Activated CD4-positive, CD25-positive, alpha-beta regulatory T cell (primary cell): ENCODE measurements around the gene PTPN7.
A peak's percentile ranks its signal among the peaks of the same experiment; 100 is the strongest.
"Not testable (repeated sequence)": the region's sequence is repeated elsewhere in the genome, so short reads cannot be mapped to it uniquely, and the experiment has no call there.

ENCODE experiments used
- DNase-seq, 4 experiments: peaks; one replicate each; lab custom pipeline; 2025; lab: John Stamatoyannopoulos, UW

The PTPN7 gene

DNA sequence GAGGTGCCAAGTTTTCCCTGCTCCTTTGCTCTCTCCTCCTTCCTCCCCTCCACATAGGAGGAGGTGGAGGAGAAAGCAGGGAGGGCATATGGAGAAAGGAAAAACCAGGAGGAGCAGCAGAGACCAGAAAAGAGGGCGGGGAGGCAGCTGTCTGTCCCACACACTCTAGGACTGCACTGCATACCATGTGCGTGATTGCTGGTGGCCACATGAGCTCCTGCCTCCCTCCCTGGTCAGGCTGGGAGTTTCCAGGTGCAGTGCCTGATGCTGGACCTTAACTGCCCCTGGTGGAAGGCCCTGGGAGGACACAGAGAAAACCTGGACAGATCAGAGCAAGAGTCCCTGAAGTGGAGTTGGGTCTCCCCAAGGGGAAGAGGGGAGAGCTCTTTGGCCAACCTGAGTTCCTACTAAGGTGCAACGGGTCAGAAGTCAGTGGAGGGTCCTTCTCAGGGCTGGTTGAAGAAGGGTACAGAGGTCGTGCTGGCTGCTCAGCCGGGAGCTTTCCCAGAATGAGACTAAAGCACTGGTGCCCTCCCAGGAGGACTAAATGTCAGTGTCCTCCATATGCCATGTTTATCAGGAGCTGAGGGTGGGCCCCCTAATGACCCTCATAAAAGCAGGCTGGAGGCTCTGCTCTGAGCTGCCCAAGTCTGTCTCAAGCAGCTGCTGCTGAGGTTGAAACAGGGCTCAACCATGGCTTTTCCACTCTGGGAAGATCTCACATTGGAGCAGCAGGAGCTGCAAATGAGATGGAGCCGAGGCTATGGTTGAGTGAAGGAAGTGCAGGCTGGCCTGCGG, 29.7 kb upstream of the PTPN7 start:
- DNase-seq: no peak

DNA sequence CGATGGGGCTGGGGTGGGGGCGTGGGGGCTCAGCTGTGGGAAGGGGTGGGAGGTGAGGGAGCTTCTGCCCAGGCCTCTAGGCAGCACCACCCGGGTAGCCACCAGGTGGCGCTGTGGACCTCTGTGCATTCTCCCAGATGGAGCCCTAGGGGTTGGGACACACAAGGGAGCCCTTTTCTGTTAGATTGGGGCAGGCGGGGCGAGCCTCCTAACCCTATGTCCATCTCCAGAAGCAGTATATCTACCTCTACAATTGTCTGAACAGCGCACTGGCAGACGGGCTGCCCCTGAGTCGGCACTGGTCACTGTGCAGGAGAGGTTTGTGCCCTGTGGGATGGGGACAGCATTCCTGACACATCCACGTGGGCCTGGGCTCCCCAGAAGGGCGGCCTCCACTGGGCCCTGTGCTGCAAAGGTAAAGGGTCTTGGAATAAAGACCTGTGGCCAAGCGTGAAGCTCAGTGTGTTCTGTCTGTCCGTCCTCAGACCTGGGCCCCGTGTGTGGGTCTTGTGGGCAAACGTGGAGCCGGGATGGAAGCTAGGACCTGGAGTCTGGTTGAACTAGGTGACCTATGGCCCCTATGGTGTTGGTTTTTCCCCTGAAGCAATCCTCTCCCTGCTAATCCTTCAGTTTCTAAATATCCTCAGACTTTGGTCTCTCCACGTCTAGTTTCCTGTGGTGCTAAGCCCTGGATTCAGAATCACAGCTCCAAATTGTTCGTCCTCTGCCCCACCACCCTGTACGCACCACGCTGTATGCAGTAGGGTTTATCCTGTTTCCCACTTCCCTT, 28.8 kb upstream of the PTPN7 start:
- DNase-seq: peak; percentile 61 to 79 (median 73)

DNA sequence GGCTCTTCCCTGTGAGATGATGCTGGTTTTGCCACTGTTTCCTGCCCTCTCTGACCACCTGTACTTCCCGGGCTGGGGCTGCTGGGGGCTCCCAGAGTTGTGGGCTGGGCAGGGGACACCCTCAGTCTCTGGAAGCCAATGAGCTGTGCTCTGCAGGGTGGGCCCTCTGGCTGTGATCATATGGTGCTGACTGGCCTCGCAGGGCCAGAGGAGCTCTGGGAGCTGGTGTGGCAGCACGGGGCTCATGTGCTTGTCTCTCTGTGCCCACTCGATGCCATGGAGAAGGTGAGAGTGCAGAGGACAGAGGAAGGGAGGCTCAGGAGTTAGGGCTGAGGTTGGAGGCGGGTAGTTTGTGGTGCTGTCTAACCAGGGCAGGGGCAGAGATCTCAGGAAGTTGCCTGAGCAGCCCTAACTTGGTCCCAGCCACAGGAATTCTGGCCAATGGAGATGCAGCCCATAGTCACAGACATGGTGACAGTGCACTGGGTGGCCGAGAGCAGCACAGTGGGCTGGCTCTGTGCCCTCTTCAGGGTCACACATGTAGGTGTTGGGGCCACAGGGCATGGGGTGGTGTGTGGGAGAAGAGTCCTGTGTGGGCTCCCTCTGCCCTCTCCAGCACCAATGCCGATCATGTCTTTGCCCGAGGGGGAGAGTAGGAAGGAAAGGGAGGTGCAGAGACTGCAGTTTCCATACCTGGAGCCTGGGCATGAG, 27.4 kb upstream of the PTPN7 start:
- no peak for DNase-seq

DNA sequence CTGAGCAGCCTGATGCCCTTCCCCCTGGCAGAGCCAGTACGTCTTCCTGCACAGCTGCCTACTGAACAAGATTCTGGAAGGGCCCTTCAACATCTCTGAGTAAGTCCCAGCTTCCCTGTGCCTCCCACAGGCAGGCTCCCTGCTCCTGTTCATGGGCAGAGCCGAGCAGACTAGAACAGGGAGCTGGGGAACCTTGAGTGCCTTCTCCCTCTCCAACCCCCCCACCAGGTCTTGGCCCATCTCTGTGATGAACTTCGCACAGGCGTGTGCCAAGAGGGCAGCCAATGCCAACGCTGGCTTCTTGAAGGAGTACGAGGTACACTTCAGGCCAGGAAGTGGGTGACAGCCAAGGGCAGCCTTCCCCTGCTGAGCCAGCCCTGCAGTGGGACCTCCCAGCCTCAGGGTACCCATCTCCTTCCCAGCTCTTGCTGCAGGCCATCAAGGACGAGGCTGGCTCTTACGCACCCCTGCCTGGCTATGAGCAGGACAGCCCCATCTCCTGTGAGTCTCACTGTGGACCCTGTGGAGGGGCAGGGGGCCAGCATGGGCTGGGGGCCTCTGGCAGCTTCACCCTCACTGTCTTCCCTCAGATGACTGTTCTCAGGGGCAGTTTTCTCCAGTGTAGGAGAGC, 26.8 kb upstream of the PTPN7 start:
- no peak for DNase-seq

DNA sequence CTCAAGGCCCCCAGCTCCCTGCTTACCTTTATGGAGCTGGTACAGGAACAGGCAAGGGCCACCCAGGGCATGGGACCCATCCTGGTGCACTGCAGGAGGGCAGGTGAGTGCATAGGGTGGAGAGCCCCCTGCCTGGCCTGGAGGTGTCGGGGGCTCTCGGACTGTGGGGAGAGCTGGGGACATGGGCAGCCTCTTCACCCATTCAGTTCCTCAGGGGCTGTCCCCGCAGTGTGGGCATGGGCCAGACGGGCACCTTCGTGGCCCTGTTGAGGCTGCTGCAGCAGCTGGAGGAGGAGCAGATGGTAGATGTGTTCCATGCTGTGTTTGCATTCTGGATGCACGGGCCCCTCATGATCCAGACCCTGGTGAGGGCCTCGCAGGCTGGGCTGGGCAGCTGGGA, 25.9 kb upstream of the PTPN7 start:
- DNase-seq: no peak

- DNase-seq: peak; percentile 20 to 59 (median 48)
Observed at GRCh38 chr1:202184750-202185460, 24.5 kb upstream of the PTPN7 start.

DNA sequence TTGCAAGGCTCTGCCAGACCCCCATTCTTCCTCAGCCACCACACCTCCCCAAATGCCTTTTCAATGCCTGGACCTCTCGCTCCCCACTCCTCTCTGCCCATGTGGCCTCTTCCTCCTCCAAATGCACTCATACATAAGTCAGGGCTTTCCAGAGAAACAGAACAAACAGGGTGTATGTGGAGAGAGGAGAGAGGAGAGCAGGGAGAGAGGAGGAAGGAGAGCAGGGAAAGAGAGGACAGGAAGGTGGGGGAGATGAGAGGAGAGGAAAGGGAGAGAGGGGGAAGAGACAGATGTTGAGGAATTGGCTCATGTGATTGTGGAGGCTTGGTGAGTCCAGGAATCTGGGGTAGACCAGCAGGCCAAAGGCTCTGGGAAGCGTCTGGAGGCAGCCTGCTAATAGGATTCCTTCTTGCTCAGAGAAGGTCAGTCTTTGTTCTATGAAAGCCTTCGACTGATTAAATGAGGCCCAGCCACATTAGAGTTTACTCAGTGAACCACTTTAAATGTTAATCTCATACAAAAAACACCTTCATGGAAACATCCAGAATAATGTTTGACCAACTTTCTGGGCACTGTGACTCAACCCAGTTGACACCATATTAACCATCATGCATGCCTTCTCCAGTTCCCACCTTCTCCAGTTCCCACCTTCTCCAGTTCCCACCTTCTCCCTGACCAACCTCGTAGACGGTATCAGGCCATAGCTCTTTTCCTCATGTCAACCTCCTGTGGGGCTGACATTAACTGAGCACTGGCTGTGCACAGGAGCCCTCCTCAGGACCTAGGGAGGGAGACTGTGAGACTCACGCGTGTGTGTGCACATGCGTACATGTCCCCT, 21.9 kb upstream of the PTPN7 start:
- DNase-seq: no peak

- DNase-seq: no peak
Observed at GRCh38 chr1:202181586-202181985, 21.2 kb upstream of the PTPN7 start.

- DNase-seq: not testable (repeated sequence)
Observed at GRCh38 chr1:202180751-202181139, 20.3 kb upstream of the PTPN7 start.

- DNase-seq: no peak
Observed at GRCh38 chr1:202179828-202180750, 19.7 kb upstream of the PTPN7 start.

DNA sequence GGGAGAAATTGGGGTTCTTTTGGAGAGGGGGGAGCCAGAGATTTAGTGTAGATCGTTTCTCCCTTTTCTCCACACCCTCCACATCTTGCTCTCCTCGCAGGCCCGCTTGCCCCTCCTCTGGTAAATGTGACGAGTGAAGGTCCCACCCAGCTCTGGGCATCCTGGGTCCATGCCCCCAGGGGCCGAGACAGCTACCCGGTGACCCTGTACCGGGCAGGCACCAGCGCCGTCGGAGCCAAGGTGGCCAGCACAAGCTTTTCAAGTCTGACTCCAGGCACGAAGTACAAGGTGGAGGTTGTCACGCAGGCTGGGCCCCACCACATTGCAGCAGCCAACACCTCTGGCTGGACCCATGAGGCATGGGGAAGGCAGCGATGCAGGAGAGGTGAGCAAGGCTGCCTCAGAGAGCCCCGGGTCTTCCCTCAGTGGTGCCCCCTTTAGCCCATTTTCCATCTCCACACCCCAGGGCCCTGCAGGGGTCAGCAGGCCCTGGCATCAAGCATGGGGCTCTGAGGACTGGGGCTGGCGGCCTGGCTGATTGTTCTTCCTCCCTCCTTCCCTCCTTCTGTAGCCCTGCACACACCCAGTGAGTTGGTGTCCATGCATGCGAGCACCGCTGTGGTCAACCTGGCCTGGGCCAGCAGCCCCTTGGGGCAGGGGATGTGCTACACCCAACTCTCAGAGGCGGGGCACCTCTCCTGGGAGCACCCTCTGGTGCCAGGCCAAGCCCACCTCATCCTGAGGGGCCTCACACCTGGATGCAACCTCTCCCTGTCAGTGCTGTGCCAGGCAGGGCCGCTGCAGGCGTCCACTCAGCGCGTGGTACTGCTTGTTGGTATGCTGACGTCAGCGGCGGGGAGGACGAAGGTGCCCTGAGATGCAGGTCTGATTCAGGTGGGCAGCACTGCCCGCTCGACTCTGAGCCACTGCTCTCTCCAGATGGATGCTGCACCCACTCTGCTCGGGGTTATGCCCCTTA, 16.8 kb upstream of the PTPN7 start:
- DNase-seq: no peak

DNA sequence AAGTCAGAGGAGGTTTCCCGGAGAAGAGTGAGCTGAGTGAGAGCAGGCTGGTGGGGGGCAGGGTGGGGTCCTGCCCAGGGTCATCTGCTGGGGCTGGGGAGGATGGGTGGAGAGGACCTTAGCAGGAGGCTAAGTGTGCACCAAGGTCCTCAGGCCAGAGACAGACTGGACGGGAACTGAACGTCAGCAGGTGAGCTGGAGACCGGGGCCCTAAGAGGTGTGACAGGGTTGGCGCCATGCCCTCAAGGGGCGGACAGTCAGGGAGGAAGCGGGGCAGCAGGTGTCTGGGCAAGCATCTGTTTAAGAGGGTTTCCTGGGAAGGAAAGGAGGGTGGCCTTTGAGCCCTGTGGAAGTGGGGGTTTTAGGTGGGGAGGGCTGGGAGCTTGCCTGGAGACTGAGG, 13.6 kb upstream of the PTPN7 start:
- DNase-seq: no peak

GRCh38 chr1:202172015-202172355, 11.6 kb upstream of the PTPN7 start:
- DNase-seq: no peak

- no peak for DNase-seq
Observed at GRCh38 chr1:202171292-202172014, 11.1 kb upstream of the PTPN7 start.

DNA sequence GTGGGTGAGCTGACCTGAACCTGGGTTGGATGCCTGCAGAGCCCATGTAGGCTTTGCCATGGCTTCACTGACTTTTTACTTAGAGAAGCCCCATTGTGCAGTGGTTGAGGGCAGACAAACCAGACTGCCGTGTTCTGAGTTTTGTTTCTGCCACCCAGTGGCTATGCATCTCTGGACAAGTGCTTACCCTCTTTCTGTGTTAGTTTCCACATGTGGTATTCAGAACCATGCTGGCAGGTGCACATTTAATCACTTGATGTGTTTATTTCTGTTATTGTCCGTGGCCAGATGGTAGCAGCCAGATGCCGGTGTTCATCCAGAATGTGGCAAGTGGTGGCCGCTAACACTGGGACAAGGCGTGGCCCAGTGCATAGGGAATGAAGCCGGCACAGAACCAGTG, 10.3 kb upstream of the PTPN7 start:
- DNase-seq: no peak

DNA sequence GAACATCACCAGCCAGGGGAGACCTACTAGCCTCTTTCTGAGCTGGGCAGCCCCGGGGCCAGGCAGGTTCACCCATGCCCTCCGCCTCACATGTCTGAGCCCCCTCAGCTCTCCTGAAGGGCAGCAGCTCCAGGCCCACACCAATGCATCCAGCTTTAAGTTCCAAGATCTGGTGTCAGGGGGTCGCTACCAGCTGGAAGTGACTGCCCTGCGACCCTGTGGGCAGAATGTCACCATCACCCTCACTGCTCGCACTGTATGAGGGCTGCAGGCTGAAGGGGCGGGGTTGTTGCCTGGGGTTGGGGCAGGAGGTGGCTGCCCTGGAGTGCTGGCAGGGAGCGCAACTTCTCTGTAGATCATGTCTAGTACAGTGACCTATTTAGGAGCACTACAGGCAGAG, 8.5 kb upstream of the PTPN7 start:
- no peak for DNase-seq

GRCh38 chr1:202167708-202168415, 7.5 kb upstream of the PTPN7 start:
- no peak for DNase-seq
